Fibroblast of mammary gland (primary cell): ENCODE data around the gene EEF2K.

Source experiments
- DNase-seq: peaks from one replicate; pipeline ENCODE4 v3.0.0-alpha.2; 2010; ENCODE audit warnings: low read depth
- H3K4me3 ChIP-seq: 2 replicates; pipeline ENCODE4 v1.5.1; 2011; ENCODE audit warnings: low read depth, mild to moderate bottlenecking, low read length, moderate library complexity; ENCODE audit not compliant: control insufficient read depth
- TF ChIP-seq, protein P1 (sequence below): conservative IDR thresholded peaks from 2 replicates; pipeline ENCODE4 v1.5.1; 2011; ENCODE audit warnings: low read depth, low read length, inconsistent platforms; ENCODE audit not compliant: control insufficient read depth, insufficient read depth

The EEF2K gene

DNA sequence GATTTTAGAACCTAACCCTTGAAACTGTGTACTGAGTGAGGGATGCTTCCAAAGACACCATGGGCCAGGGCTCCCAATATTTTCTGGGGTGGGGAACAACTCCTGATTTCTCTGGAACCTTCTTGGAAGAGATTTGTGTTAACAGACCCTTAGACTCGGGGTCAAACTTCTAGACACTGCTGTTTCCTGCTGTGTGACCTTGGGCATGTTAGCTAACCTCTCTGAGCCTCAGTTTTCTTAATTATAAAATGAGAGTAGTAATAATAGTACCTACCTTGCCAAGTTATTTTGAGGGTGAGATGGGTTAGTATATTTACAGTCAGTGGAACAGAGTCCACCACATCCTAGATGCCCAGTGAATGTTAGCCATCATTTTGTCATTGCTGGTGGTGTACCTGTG lies 109.9 kb downstream of the EEF2K start:
- DNase-seq: no peak
- TF ChIP-seq, protein P1, sequence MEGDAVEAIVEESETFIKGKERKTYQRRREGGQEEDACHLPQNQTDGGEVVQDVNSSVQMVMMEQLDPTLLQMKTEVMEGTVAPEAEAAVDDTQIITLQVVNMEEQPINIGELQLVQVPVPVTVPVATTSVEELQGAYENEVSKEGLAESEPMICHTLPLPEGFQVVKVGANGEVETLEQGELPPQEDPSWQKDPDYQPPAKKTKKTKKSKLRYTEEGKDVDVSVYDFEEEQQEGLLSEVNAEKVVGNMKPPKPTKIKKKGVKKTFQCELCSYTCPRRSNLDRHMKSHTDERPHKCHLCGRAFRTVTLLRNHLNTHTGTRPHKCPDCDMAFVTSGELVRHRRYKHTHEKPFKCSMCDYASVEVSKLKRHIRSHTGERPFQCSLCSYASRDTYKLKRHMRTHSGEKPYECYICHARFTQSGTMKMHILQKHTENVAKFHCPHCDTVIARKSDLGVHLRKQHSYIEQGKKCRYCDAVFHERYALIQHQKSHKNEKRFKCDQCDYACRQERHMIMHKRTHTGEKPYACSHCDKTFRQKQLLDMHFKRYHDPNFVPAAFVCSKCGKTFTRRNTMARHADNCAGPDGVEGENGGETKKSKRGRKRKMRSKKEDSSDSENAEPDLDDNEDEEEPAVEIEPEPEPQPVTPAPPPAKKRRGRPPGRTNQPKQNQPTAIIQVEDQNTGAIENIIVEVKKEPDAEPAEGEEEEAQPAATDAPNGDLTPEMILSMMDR: no peak
- no peak overlapping the region for H3K4me3 ChIP-seq

DNA sequence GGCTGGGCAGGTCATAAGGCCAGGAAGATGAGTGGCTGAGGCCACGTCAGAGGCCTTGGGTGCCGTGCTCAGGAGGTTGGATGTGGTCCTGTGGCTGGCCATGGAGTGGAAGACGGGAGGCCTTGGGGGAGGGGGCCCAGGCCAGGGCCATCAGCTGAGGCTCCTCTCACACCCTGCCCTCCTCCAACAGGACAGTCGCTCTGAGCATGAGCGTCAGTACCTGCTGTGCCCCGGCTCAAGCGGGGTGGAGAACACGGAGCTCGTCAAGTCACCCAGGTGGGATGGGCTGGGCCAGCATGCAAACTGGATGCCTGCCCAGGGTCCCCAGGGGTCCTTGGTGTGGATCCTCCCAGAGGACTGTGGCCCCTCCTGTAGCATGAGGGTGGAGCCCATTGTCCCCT lies 110.3 kb downstream of the EEF2K start:
- TF ChIP-seq, protein P1: no peak
- no peak for DNase-seq
- H3K4me3 ChIP-seq: no peak overlapping the region

DNA sequence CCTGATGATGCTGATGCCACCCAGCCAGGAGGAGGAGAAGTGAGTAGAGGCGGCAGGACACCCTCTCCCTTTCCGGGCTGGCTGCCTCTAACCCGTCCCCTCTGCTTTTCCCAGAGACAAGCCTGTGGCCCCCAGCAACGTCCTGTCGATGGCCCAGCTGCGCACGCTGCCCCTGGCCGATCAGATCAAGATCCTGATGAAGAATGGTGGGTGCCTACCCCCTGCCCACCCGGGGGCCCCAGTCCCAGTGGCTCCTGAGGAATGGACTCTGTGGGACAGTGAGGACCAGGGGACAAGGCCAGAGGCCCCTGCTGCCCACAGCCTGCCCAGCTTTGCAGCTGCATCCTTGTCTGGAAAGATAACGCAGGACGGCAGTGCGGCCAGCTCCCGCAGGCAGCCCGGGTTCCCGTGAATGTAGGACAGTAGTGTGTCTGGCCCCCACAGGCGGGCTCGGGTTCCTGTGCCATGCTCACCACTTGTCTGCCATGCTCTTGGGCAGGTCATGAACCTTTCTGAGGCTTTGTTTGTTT lies 111.0 kb downstream of the EEF2K start:
- H3K4me3 ChIP-seq: no peak overlapping the region
- TF ChIP-seq, protein P1: no peak
- no peak for DNase-seq

DNA sequence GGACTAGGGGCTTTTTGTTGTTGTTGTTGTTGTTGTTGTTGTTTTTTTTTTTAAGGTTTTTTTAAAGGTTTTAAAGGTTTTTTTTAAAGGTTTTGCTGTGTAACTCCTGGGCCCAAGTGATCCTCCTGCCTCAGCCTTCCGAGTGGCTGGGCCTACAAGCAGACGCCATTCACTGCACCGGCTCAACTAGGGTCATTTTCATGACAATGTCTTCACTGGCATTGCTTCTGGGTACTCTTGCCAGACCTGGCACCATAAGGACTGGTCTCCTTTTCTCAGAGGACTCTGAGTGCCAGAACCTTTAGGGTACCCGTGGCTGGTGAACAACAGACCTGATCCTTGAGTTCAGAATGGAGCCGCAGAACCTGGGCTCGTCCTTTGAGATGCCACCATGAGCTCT lies 111.5 kb downstream of the EEF2K start:
- TF ChIP-seq, protein P1: no peak
- no peak for DNase-seq
- H3K4me3 ChIP-seq: no peak overlapping the region

DNA sequence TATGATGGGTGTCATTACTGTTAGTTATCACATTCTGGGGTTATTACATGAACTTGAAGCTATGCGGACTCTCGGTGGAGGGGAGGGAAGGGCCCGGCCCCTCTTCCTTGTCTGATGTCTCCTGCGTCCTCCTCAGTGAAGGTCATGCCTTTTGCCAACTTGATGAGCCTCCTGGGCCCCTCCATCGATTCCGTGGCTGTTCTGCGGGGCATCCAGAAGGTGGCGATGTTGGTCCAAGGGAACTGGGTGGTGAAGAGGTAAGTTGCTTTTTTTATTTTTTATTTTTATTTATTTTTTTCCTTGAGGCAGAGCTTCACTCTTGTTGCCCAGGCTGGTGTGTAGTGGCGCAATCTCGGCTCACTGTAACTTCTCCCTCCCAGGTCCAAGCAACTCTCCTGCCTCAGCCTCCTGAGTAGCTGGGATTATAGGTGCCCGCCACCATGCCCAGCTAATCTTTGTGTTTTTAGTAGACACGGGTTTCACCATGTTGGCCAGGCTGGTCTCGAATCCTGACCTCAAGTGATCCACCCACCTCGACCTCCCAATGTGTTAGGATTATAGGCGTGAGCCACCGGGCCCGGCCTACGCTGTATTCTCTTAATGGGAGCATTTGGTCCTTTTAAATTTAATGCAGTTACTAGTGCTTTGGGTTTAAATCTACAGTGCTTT lies 112.7 kb downstream of the EEF2K start:
- TF ChIP-seq, protein P1: peak; percentile 55
- peak; percentile 39 for DNase-seq
- no peak overlapping the region for H3K4me3 ChIP-seq

DNA sequence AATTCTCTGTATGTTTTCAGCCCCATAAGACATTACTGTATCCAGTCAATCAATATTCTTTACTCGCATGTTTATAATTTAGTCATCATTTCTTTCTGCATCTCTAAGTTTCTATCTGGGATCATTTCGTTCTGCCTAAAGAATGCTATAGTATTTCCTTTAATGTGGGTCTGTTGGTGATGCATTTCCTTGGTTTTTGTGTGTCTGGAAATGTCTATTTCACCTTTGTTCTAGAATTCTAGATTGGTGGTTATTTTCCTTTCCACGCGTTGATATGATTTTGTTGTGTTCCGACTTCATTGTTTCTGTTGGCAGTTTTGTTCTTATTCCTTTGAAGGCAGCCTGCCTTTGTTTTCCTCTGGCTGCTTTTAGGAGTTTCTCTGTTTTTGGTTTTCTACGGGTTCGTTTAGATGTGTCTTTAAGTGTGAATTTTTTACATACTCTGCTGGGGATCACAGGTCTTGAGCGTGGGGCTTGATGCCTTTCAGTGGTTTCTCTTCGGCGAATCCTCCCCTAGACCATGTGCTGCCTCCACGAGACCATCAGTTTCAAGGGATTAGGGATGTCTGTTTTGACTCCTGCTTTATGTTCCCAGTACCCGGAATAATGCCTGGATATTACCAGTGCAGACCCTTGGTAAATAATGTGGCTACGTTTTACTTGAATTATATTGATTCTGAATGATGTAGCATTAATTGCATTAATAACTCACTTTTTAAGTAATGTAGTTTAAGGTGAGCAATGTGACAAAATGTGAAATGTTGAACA lies 114.7 kb downstream of the EEF2K start:
- DNase-seq: no peak
- H3K4me3 ChIP-seq: no peak overlapping the region
- TF ChIP-seq, protein P1: no peak
